NCI-H2081 (cell line): ENCODE data around the gene EGFR.

ENCODE experiments used
- DNase-seq, 2 experiments: peaks; one replicate each; lab custom pipeline; 2025; lab: John Stamatoyannopoulos, UW

EGFR gene

GRCh38 chr7:55063061-55063460 lies 44.2 kb downstream of the EGFR start:
- DNase-seq = no peak

GRCh38 chr7:55063633-55064032 lies 44.8 kb downstream of the EGFR start:
- no peak for DNase-seq

GRCh38 chr7:55065079-55065478 lies 46.3 kb downstream of the EGFR start:
- no peak for DNase-seq

- DNase-seq = no peak
Observed at GRCh38 chr7:55065511-55066229, 46.9 kb downstream of the EGFR start.

- no peak for DNase-seq
Observed at GRCh38 chr7:55066524-55066923, 47.7 kb downstream of the EGFR start.

GRCh38 chr7:55066938-55067337 lies 48.1 kb downstream of the EGFR start:
- DNase-seq = no peak

GRCh38 chr7:55067748-55068147 lies 48.9 kb downstream of the EGFR start:
- DNase-seq = no peak

GRCh38 chr7:55069271-55069792 lies 50.5 kb downstream of the EGFR start:
- DNase-seq = no peak

GRCh38 chr7:55070271-55070743 lies 51.5 kb downstream of the EGFR start:
- no peak for DNase-seq

- DNase-seq = no peak
Observed at GRCh38 chr7:55070854-55071253, 52.0 kb downstream of the EGFR start.

- DNase-seq = no peak
Observed at GRCh38 chr7:55071411-55072175, 52.8 kb downstream of the EGFR start.

GRCh38 chr7:55072251-55072650 lies 53.4 kb downstream of the EGFR start:
- DNase-seq = no peak

- DNase-seq = no peak
Observed at GRCh38 chr7:55073051-55073511, 54.3 kb downstream of the EGFR start.

- no peak for DNase-seq
Observed at GRCh38 chr7:55073976-55074528, 55.2 kb downstream of the EGFR start.

- no peak for DNase-seq
Observed at GRCh38 chr7:55075464-55076021, 56.7 kb downstream of the EGFR start.

GRCh38 chr7:55077561-55078410 lies 59.0 kb downstream of the EGFR start:
- DNase-seq = no peak

GRCh38 chr7:55078465-55079372 lies 59.9 kb downstream of the EGFR start:
- DNase-seq = no peak

- no peak for DNase-seq
Observed at GRCh38 chr7:55080000-55080623, 61.3 kb downstream of the EGFR start.

- DNase-seq = no peak
Observed at GRCh38 chr7:55081068-55081467, 62.3 kb downstream of the EGFR start.
